Measurements from ENCODE around the gene RPL29. TPM values are rescaled to one million over a fixed set of nuclear protein-coding genes. Genes with fewer than 3 reads are reported as not detected.
A peak's percentile ranks its signal among the peaks of the same experiment; 100 is the strongest.

RPL29 gene
- total RNA-seq, 1 experiment from 2014 or later: 868 TPM

DNA sequence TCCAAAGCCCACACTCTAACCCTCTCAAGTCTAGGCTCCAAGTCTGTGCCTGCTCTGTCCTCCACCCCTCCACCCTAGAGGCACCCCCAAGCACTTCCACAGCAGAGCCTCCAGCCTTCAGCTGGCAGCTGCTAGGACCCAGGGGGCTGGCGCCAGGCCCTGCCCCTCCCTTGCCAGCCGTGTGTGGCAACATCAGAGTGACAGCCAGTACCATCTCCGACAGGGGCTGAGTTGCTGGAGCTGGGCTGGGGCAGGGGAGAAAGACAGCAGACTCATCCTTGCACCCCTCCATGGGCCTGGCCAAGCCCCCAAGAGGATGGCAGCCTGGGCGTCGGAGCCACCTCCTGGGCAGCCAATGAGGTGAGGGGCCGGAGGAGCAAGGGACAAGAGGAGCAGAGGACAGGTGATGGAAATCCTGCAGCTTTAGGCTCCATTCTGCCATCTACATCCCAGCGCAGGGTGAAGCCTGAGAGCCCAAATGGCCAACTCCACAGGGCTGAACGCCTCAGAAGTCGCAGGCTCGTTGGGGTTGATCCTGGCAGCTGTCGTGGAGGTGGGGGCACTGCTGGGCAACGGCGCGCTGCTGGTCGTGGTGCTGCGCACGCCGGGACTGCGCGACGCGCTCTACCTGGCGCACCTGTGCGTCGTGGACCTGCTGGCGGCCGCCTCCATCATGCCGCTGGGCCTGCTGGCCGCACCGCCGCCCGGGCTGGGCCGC lies 40.4 kb downstream of the RPL29 start, which contains the start of gene GPR62:
Gene GPR62 (plus strand): TSS at position 207 of the 718 bp plus-strand sequence. CDS start 272 bp downstream, at position 479.
- Histone ChIP-seq H3K27me3 (replicated peaks) (no peaks in the 10 kb centered on the region), H3K9me3 (replicated peaks) (no peaks in the 10 kb centered on the region), H3K4me1 (replicated peaks) (peaks cover 9% of the 10 kb centered on the region), H3K4me3 (no peak within 1 kb of the TSS), H3K36me3 (peaks cover 42% of the 10 kb centered on the region), H3K27ac (no peak within 1 kb of the TSS)
- DNase-seq (ENCODE audit: low read depth in 1 of 2, low spot score in 2 of 2): no peak

GRCh38 chr3:51954713-51955112 lies 41.0 kb downstream of the RPL29 start:
- DNase-seq (ENCODE audit: low read depth in 1 of 2, low spot score in 2 of 2): no peak

DNA sequence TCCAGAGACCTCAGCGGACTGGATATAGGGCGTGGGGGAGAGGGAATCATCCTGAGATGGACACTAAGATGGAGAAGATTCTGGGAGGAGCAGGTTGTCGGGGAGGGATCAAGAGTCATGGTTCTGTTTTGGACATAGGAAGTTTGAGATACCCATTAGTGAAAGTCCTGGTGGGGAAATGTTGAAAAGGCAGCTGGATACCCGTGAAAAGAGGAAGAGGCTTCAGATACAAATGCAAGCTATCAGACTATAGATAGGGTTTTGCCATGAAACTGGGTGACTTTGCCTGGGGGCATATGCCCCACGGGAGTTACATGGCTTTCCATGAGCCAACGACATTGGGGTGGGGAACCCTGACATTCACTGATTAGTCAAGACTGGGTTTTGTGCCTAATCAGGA lies 41.6 kb downstream of the RPL29 start:
- Histone ChIP-seq H3K27me3 (replicated peaks) (no peaks in the 10 kb centered on the region), H3K4me1 (replicated peaks) (peaks cover 9% of the 10 kb centered on the region), H3K4me3 (no peak overlapping the region), H3K27ac (no peak overlapping the region), H3K36me3 (peaks cover 29% of the 10 kb centered on the region), H3K9me3 (replicated peaks) (no peaks in the 10 kb centered on the region)
- DNase-seq (ENCODE audit: low read depth in 1 of 2, low spot score in 2 of 2): no peak

More at GRCh38 chr3:51954713-51955112, 41.0 kb downstream of the RPL29 start:
- H3K27ac ChIP-seq: no peak overlapping the region
- H3K4me1 ChIP-seq (replicated peaks): peaks cover 9% of the 10 kb centered on the region
- no peak overlapping the region for H3K4me3 ChIP-seq
- H3K9me3 ChIP-seq (replicated peaks): no peaks in the 10 kb centered on the region
- no peaks in the 10 kb centered on the region for H3K27me3 ChIP-seq (replicated peaks)
- peaks cover 35% of the 10 kb centered on the region for H3K36me3 ChIP-seq

DNA sequence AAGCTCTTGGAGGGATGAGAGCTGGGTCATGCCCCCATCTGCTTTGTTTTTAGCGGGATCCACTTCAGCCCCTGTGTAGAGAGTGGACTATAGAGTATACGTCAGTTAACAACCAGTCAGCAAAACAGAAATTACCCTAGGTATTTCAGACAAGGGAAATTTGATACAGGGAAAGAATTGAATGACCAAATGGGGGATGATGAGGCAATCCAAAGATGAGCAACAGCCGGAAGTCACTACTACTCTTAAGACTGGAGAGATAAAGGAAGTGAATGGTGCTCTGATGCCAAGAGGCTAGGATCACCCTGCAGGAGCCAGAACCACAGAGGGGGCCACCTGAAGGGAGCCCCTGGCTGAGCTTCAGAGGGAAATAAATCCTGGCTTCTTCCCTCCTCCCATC lies 42.2 kb downstream of the RPL29 start:
- peaks cover 24% of the 10 kb centered on the region for H3K36me3 ChIP-seq
- no peaks in the 10 kb centered on the region for H3K27me3 ChIP-seq (replicated peaks)
- peak in 1 of 2 experiments; percentile 26 for DNase-seq (ENCODE audit: low read depth in 1 of 2, low spot score in 2 of 2)
- H3K27ac ChIP-seq: no peak overlapping the region
- no peaks in the 10 kb centered on the region for H3K9me3 ChIP-seq (replicated peaks)
- peaks cover 9% of the 10 kb centered on the region for H3K4me1 ChIP-seq (replicated peaks)
- no peak overlapping the region for H3K4me3 ChIP-seq

DNA sequence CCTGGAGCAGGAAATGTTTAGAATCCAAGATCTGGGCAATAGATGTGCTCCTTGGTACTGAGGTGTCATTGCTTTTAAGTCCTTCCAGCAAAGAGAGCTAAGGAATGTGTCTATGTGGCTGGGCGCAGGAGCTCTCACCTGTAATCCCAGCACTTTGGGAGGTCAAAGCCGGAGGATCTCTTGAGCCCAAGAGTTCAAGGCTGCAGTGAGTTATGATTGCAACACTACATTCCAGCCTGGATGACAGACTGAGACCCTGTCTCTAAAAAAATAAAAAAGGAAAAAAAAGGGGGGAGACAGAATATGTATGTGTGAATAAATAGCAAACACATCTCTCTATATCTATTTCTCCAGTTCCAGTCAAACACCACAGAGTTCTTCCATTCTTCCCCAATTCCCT lies 44.8 kb downstream of the RPL29 start:
- H3K27ac ChIP-seq: no peak overlapping the region
- H3K9me3 ChIP-seq (replicated peaks): no peaks in the 10 kb centered on the region
- peaks cover 9% of the 10 kb centered on the region for H3K4me1 ChIP-seq (replicated peaks)
- no peaks in the 10 kb centered on the region; the same call in 1 of the 2 replicates for H3K36me3 ChIP-seq
- no peak for DNase-seq (ENCODE audit: low read depth in 1 of 2, low spot score in 2 of 2)
- H3K27me3 ChIP-seq (replicated peaks): no peaks in the 10 kb centered on the region
- no peak overlapping the region for H3K4me3 ChIP-seq

DNA sequence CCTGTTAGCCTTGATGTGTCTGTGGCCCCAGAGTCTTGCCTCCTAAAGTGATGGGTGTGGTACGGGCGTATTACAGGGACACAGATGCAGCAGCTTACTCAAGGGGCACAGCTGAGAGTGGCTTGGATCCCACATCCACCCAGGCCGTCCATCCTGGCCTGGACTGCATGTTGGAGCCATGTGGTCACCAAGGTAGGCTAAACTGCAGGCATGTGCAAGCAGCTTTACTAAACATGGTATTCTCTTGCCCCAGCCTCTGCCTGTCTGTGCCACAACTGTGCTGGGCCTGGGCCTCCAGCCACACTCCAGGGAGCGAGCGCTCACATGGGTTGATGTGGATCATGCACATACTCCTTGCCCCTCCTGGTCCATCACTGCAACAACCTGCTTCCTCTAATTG lies 46.6 kb downstream of the RPL29 start:
- Histone ChIP-seq H3K27me3 (replicated peaks) (no peaks in the 10 kb centered on the region), H3K27ac (no peak overlapping the region), H3K9me3 (replicated peaks) (no peaks in the 10 kb centered on the region), H3K4me1 (replicated peaks) (peaks cover 9% of the 10 kb centered on the region), H3K4me3 (no peak overlapping the region), H3K36me3 (no peaks in the 10 kb centered on the region)
- DNase-seq (ENCODE audit: low read depth in 1 of 2, low spot score in 2 of 2): no peak

DNA sequence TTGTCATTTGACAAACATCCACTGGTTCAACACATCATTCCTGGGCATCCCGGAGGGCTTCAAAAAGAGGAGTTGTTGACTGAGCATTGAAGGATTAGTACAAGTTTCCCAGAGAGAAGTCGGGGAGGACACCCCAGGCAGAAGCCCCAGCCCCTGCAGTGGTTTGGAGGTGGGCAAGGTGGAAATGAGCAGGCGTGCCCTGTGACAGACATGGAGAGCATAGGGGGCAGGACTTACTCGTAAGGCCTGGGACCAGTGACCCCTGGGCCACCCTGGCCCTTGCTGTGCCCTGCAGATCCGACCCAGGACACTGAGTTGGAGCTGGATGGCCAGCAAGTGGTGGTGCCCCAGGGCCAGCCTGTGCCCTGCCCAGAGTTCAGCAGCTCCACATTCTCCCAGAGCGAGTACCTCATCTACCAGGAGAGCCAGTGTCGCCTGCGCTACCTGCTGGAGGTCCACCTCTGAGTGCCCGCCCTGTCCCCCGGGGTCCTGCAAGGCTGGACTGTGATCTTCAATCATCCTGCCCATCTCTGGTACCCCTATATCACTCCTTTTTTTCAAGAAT lies 47.6 kb downstream of the RPL29 start:
- peaks cover 5% of the 10 kb centered on the region for H3K4me1 ChIP-seq (replicated peaks)
- no peak for DNase-seq (ENCODE audit: low read depth in 1 of 2, low spot score in 2 of 2)
- H3K27ac ChIP-seq: no peak overlapping the region
- no peak overlapping the region for H3K4me3 ChIP-seq
- H3K27me3 ChIP-seq (replicated peaks): no peaks in the 10 kb centered on the region
- H3K9me3 ChIP-seq (replicated peaks): no peaks in the 10 kb centered on the region
- no peaks in the 10 kb centered on the region for H3K36me3 ChIP-seq

GRCh38 chr3:51947215-51947900 lies 48.3 kb downstream of the RPL29 start:
- Histone ChIP-seq H3K27me3 (replicated peaks) (no peaks in the 10 kb centered on the region), H3K4me3 (no peak overlapping the region), H3K36me3 (no peaks in the 10 kb centered on the region), H3K4me1 (replicated peaks) (peaks cover 12% of the 10 kb centered on the region), H3K9me3 (replicated peaks) (no peaks in the 10 kb centered on the region), H3K27ac (no peak overlapping the region)
- no peak for DNase-seq (ENCODE audit: low read depth in 1 of 2, low spot score in 2 of 2)

DNA sequence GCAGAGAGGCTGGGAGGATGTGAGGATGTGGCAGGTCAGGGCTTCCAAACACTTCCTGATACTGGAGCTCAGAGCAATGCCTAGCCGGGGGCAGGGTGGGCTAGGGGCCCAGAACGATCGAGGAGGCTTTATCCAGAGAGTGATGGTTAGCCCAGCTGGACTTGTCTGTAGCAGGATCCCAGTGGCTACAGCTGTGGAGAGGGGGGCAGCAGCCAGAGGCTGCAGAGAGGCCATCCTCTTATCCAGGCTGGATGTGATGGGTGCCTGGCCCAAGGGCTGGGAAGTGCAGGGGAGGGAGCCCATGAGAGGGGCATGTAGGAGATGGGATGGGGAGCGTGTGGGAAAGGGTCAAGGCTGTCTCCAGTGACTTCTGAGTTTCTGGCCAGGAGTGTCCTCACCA lies 48.9 kb downstream of the RPL29 start:
- H3K9me3 ChIP-seq (replicated peaks): no peaks in the 10 kb centered on the region
- H3K27ac ChIP-seq: no peak overlapping the region
- no peaks in the 10 kb centered on the region for H3K27me3 ChIP-seq (replicated peaks)
- H3K4me1 ChIP-seq (replicated peaks): peaks cover 15% of the 10 kb centered on the region
- no peak for DNase-seq (ENCODE audit: low read depth in 1 of 2, low spot score in 2 of 2)
- H3K36me3 ChIP-seq: no peaks in the 10 kb centered on the region
- H3K4me3 ChIP-seq: no peak overlapping the region

DNA sequence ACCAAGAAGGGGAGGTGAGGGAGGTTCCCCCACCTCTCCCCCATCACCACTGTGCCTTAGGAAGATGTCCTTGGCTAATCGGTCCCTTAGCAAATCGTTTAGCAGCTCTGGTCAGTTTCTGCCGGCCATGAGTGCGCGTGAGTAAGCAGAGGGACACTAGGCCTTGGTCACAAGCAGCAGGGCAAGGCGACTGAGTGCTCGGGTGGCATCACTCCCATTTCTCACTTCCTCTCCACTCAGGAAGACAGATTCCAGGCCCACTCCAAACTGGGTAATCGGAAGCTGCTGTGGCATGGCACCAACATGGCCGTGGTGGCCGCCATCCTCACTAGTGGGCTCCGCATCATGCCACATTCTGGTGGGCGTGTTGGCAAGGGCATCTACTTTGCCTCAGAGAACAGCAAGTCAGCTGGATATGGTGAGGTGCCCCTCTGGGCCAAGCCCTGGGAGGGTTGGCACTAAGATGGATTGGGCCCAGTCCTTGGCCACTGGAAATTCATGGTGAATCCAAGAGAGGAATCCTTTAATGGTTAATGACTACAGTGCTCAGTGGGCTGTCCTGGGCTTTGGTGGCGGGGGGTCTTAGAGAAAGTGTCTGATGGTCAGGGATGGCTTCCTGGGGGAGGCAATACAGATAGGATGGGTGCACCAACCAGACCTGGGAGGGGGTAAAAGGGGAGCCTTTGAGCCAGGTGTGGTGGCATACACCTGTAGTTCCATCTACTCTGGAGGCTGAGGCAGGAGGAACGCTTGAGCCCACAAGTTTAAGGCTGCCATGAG lies 49.6 kb downstream of the RPL29 start:
- H3K27me3 ChIP-seq (replicated peaks): no peaks in the 10 kb centered on the region
- H3K36me3 ChIP-seq: no peaks in the 10 kb centered on the region
- H3K4me3 ChIP-seq: no peak overlapping the region
- peaks cover 15% of the 10 kb centered on the region for H3K4me1 ChIP-seq (replicated peaks)
- no peaks in the 10 kb centered on the region for H3K9me3 ChIP-seq (replicated peaks)
- DNase-seq (ENCODE audit: low read depth in 1 of 2, low spot score in 2 of 2): no peak
- H3K27ac ChIP-seq: no peak overlapping the region

DNA sequence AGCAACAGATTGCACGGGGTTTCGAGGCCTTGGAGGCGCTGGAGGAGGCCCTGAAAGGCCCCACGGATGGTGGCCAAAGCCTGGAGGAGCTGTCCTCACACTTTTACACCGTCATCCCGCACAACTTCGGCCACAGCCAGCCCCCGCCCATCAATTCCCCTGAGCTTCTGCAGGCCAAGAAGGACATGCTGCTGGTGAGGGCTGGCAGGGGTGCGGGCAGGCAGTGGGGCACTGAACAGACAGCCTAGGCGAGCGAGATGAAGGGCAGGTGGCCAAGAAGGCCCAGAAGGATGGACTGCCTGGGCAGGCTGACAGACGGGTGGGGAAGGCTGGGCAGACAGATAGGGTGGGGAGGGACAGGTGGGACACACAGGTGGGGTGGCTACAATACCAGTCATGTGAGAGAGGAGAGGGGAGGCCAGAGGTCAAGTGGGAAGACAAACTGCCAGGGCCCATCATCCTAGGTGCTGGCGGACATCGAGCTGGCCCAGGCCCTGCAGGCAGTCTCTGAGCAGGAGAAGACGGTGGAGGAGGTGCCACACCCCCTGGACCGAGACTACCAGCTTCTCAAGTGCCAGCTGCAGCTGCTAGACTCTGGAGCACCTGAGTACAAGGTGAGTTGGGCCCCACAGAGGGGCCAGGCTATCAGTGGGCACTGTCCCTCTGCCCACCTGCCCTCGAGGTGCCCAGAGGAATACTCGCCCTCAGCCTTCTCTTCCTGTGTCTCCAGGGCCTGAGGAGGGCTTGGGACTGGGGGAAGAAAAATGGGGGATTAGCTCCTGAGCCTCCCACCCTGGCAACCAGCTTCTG lies 50.5 kb downstream of the RPL29 start:
- Histone ChIP-seq H3K27me3 (replicated peaks) (no peaks in the 10 kb centered on the region), H3K36me3 (no peaks in the 10 kb centered on the region), H3K9me3 (replicated peaks) (no peaks in the 10 kb centered on the region), H3K4me1 (replicated peaks) (peaks cover 21% of the 10 kb centered on the region), H3K27ac (no peak overlapping the region), H3K4me3 (no peak overlapping the region)
- DNase-seq (ENCODE audit: low read depth in 1 of 2, low spot score in 2 of 2): no peak

- no peaks in the 10 kb centered on the region for H3K36me3 ChIP-seq
- no peaks in the 10 kb centered on the region for H3K9me3 ChIP-seq (replicated peaks)
- no peak for DNase-seq (ENCODE audit: low read depth in 1 of 2, low spot score in 2 of 2)
- no peak overlapping the region for H3K27ac ChIP-seq
- no peaks in the 10 kb centered on the region for H3K27me3 ChIP-seq (replicated peaks)
- H3K4me3 ChIP-seq: no peak overlapping the region
- H3K4me1 ChIP-seq (replicated peaks): peaks cover 21% of the 10 kb centered on the region
Observed at GRCh38 chr3:51944451-51945021, 51.2 kb downstream of the RPL29 start.
